Amniotic stem cell (primary cell): Measurements from ENCODE around the gene DHX38.
"Not testable (repeated sequence)": the region's sequence is repeated elsewhere in the genome, so short reads cannot be mapped to it uniquely, and the experiment has no call there.

Experiments
- DNase-seq: peaks from one replicate; lab custom pipeline; 2025; lab: John Stamatoyannopoulos, UW

DHX38 gene

DNA sequence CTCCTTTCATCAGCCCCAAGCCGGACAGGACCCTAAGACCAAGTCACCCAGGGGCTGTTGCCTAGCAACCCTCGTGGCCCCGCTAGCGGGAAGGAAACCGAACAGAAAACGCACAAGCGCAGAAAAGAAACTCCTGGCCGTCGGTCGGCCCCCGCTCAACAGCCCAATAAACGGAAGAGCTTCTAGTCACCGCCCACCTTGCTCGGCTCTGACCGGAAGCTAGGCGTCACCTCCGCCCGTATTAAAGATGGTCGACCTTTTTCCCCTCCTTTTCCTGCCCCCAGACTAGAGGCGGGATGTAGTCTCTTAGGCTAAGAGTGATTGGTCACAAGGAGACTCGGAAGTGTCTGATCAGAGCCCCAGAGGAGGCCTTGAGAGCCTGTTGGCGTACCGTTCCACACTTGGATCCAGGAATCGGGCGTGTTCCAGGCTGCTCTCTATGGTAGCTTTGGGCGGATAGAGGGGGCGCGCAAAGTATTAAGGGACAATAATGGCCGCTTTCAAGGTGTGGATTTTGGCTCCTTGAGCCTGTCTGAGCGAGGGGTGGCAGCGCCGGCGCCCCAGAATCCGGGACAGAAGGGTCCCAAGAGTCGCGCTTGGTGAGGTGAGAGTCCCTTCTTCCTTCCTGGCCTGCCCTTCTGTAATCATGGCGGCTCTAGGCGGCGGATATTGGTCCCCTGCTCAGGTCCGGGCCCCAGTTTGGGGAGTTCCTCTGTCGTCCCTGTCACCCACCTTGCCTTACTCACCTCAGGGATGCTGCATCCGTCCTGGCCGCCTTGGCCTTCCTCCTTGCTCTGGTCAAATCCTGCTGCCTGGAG, at the start of gene DHX38, which contains the start of gene TXNL4B:
TSS of gene DHX38 (plus strand) at position 400 of the 818 bp plus-strand sequence. CDS start 2,311 bp downstream, outside the sequence.
TSS of gene TXNL4B (minus strand) at position 173 of the 818 bp plus-strand sequence. CDS start 2,871 bp downstream, outside the sequence.
- peak; percentile 99 for DNase-seq

- no peak for DNase-seq
These were observed 49.4 kb upstream of the DHX38 start for GRCh38 chr16:72044296-72044695.

DNA sequence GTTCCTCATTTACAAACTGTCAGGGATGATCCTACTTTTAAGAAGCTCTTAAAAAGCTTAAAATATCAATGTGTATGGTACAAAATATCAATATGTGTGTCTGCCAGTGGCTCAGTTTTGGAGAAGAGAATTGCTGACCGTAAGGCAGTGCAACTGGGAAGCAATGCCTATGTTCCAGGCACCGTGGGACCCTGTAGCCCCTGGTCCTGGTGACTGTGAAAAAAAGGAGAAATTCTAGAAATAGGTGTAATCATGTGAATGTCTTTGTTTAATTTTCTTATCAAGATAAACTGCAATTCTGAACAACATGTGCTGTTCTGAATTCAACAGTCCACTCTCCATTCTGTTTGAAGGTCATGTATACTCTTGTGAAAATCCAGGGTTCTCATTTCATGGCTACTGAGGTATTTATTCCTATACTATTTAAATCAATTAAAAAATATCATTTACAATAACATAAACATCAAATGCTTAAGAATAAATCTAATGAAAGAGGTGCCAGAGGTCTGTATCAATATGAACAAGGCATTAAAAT, 48.8 kb upstream of the DHX38 start:
- no peak for DNase-seq

GRCh38 chr16:72049110-72049509, 44.5 kb upstream of the DHX38 start:
- DNase-seq, result no peak

DNA sequence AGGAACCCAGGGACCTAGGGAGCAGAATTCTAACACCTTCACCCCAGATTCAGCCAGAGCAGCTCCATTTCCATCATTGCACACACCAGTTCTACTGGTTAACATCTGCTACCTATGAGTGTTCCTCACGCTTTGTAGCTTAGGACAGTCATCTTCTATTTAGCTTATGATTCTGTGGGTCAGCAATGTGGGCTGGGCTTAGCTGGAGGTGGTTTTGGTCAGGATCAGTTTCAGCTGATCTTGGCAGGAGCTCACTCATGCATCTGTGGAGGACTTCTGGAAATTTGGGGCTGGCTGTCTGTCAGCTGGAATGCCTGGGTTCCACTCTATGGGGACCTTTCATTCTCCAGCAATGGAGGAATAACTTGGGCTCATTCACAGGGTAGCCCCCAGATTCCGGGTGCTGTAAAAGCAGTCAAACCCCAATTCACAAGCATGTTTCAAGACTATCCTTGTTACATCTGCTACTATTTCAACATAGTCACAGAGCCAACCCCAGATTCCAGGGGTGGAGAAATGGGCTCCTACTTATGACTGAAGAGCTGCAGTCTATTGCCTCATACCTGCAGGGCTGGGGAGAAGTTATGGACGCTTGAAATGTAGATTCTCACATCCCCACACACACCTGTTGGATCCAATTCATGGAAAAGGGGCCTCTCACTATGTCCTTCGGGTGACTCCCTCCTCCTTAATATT, 42.7 kb upstream of the DHX38 start:
- DNase-seq, result no peak

DNA sequence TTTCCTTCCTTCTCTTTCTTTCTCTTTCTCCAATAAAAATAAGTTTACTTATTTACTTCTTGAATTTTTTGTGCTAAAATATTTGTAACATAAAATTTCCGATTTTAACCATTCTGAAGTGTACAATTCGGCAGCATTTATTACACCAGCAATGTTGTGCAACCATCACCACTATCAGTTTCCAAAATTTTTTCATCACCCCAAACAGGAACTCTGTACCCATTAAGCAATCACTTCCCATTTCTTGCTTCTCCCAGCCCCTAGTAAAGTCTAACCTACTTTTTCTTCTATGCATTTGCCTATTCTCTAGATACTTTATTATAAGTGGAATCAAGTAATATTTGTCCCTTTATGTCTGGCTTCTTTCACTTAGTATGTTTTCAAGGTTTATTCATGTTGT, 41.8 kb upstream of the DHX38 start:
- no peak for DNase-seq

DNA sequence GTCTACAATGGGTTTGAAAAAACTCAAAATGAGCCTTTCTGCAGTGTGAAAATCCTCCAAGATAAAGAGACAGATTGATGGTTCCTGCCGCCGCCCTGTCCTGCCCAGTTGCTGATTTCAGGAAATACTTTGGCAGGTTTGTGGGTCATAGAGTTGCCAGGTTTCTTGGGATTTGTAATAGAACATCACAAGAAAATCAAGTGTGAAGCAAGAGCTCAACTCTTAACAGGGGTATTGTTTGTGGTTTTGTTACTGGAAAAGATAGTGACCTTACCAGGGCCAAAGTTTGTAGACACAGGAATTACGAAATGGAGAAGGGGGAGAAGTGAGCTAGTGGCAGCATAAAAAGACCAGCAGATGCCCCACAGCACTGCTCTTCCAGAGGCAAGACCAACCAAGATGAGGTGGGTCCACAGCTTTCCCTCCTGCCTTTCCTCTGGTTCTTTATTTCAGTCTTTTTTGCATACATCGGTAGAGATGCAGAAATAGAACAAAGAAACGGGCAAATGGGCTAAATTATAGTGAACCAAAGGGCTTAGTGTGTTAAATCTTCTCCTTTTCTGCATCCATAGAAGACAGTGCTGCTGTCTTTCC, 39.3 kb upstream of the DHX38 start, which contains the start of gene HP:
TSS of gene HP (plus strand) at position 252 of the 594 bp plus-strand sequence. CDS start at position 400, 148 bp downstream.
- not testable (repeated sequence) for DNase-seq

GRCh38 chr16:72055911-72056310, 37.7 kb upstream of the DHX38 start:
- DNase-seq, result no peak

GRCh38 chr16:72057313-72057712, 36.3 kb upstream of the DHX38 start:
- not testable (repeated sequence) for DNase-seq

- DNase-seq, result not testable (repeated sequence)
These were observed 34.6 kb upstream of the DHX38 start for GRCh38 chr16:72059060-72059459.

DNA sequence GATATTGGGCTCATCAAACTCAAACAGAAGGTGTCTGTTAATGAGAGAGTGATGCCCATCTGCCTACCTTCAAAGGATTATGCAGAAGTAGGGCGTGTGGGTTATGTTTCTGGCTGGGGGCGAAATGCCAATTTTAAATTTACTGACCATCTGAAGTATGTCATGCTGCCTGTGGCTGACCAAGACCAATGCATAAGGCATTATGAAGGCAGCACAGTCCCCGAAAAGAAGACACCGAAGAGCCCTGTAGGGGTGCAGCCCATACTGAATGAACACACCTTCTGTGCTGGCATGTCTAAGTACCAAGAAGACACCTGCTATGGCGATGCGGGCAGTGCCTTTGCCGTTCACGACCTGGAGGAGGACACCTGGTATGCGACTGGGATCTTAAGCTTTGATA, 33.2 kb upstream of the DHX38 start:
- DNase-seq, result no peak

DNA sequence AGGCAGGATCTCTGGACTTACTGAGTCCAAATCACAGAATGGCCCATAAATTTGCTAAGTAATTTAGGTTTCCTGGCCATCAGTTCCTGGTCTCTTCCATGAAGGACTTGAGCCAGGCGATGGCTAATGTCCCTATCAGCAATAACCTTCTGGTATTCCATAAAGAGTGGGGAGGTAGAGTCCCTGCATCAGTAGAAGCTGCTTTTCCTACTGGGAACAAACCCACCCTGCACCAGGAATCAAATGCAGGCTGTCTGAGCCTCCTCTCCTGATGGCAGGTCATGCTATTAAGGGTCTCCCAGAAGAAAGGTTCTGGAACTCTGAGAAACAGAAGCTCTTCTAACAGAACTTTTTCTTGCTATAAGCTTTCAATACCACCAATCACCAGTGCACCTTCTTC, 32.1 kb upstream of the DHX38 start:
- DNase-seq, result no peak

DNA sequence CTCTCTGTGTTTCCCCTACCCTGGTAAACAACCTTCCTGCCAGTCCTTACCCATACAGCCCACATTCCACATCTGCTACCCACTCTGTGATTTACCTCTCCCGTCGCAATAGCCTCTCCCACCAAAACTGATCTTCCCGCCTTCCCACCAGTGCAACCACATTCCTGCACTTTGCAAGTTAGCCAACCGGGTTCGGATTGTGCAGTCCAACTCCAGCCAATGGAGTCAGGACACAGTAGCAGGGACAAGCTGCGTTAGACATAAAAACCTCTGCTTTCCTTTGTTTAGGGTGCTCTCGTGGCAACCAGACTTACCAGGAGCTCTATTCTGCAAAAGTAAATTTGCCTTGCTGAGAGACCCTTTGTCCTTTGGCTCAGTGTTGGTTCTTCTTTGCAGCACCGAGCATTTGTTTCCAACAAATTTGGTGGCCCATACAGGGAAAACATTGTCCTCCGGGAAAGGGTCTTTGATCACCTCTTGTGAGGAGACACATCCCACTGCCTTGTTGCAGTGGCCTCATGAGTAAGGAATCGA, 29.2 kb upstream of the DHX38 start:
- no peak for DNase-seq

DNA sequence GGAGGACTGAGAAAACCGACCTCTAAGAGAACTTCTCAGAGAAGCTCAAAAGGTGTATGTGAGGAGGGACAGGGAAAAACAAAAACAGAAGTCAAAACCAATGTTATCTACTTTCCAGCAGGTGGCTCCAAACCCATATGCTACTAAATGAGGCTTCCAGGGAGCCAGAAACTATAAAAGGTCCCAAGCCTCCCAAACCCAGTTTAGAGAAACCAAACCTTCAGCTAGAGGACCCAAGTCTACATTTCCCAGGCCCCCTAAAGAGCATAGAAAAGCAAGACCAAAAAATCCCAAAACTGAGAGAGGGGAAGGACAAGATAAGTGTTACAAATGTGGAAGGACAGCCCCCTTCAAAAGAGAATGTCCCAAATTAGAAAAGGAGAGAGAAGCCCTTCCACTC, 26.9 kb upstream of the DHX38 start:
- DNase-seq, result no peak

- no peak for DNase-seq
These were observed 24.7 kb upstream of the DHX38 start for GRCh38 chr16:72068930-72069329.

- no peak for DNase-seq
These were observed 20.9 kb upstream of the DHX38 start for GRCh38 chr16:72072514-72073342.

DNA sequence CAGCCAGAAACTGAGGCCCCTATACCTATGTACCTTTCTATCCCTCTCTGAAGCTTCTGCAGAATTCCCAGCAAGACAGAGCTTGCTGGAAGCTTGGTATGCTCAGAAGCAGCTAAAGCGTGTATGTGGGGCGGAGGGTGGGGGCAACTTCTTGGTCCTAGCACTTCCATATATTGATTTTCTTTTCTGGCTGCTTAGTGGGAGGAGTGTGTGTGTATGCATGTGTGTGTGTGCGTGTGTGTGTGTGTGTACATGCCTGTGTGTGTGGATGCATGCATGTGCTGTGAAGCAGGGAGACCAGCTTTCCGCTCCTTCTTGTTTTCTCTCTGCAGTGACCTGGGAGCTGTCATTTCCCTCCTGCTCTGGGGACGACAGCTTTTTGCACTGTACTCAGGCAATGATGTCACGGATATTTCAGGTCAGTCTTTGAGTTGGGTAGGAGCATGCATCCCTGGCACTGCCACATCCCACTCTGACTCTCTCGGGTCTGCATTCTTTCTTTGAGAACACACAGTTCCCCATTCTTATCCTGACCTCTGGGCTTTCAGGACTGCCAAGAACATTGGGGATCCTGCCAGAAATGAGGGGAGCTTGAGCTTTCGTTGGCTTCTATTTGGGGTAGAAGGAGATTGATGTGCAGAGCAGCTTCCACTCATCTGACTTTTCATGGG, 20.0 kb upstream of the DHX38 start:
- no peak for DNase-seq

DNA sequence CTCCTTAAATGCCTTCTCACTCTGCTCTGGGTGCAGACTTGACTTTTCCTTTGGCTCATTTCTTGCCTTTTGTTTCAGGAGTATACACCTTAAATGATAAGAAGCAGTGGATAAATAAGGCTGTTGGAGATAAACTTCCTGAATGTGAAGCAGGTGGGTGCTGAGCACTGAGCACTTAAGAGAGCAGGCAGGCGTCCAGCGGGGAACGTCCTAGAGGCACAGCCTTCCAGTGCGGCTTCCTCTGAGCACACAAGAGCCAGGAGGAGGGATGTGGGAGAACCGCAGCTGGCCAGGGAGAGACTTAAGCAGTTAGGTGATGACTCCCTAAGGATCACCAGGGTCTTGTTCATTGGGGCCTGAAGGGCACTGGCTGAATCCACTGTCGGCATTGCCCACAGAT, 18.6 kb upstream of the DHX38 start:
- DNase-seq, result not testable (repeated sequence)

DNA sequence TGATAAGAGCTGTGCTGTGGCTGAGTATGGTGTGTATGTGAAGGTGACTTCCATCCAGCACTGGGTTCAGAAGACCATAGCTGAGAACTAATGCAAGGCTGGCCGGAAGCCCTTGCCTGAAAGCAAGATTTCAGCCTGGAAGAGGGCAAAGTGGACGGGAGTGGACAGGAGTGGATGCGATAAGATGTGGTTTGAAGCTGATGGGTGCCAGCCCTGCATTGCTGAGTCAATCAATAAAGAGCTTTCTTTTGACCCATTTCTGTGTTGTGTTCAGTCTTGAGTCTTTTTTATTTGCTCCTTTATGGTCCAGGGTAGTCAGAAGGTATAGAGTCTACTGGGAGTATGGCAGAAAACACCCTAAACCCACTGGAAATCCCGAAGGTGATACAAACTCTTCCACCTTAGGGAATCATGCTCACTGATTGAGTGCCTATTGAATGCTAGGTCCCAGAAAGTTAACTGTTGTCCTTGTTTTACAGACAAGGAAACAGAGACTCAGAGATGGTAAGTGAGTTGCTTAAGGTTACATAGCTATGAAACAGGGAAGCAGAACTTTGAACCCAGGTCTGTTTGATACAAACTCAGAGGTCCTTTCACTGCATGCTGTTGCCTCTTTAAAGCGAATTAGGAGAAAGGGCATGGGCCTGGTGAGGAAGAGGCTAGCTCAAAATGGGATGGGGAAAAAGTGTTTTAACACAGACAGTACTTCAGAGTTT, 16.5 kb upstream of the DHX38 start:
- DNase-seq, result not testable (repeated sequence)
